Gastroesophageal sphincter (tissue), 3 donors: Measurements from ENCODE around the gene SCN1A.

Experiments used
- CTCF ChIP-seq, 4 experiments: fragments of 200-600 bp in 2 of 4; fragments of 450-650 bp in 2 of 4; sonication (generic) in 1 of 4; IDR thresholded peaks; one replicate each; pipeline ENCODE4 v1.5.1; 2017 to 2019; ENCODE audit warnings: antibody characterized with exemption in 4 of 4, mild to moderate bottlenecking in 2 of 4, moderate library complexity in 2 of 4
- EP300 ChIP-seq: sonication (generic); formaldehyde crosslinking; IDR thresholded peaks from one replicate; pipeline ENCODE4 v1.6.1; 2017; ENCODE audit warnings: antibody characterized with exemption, mild to moderate bottlenecking
- POLR2A ChIP-seq, 2 donors: fragments of 450-650 bp; IDR thresholded peaks; one replicate each; pipeline ENCODE4 v1.6.1; 2017; ENCODE audit warnings: antibody characterized with exemption in 2 of 2, mild to moderate bottlenecking in 2 of 2, moderate library complexity in 1 of 2
- POLR2AphosphoS5 ChIP-seq: sonication (generic); formaldehyde crosslinking; IDR thresholded peaks from one replicate; pipeline ENCODE4 v1.6.1; 2017; ENCODE audit warnings: antibody characterized with exemption

- TF ChIP-seq POLR2A (IDR thresholded peaks at IDR 0.05) (no peak), CTCF (IDR thresholded peaks at IDR 0.05) (no peak), POLR2AphosphoS5 (no peak), EP300 (no peak)
Measured at GRCh38 chr2:165959371-165959770, 168.4 kb downstream of the SCN1A start.
